GM23338 (cell line): Measurements from ENCODE around the gene SOD3. TPM values are rescaled to one million over a fixed set of nuclear protein-coding genes. Genes with fewer than 3 reads are reported as not detected.

Experiments
- ATAC-seq: fragments of 200-7000 bp; cut with Tn5 transposase; 3 replicates; pipeline ENCODE4 v1.9.1; 2020
- DNase-seq: peaks from one replicate; pipeline ENCODE4 v3.0.0-alpha.2; 2015; ENCODE audit warnings: low spot score
- H2AFZ ChIP-seq: fragments of 200-600 bp; sonication (generic); 2 replicates; pipeline ENCODE4 v1.8.0; 2016; ENCODE audit warnings: antibody characterized with exemption, mild to moderate bottlenecking, moderate library complexity
- H3F3A ChIP-seq: fragments of 200-600 bp; sonication (generic); replicated peaks from 2 replicates; pipeline ENCODE4 v1.8.0; 2017; ENCODE audit warnings: antibody characterized with exemption, mixed run types, low read depth
- H3K27ac ChIP-seq: fragments of 200-600 bp; sonication (generic); 2 replicates; pipeline ENCODE4 v1.6.1; 2016; ENCODE audit warnings: low read depth
- H3K27me3 ChIP-seq: fragments of 200-600 bp; sonication (generic); 2 replicates; pipeline ENCODE4 v1.8.0; 2016; ENCODE audit warnings: mild to moderate bottlenecking, mixed run types, moderate library complexity; ENCODE audit not compliant: insufficient read depth
- H3K36me3 ChIP-seq: fragments of 200-600 bp; sonication (generic); 2 replicates; pipeline ENCODE4 v1.8.0; 2016; ENCODE audit warnings: mild to moderate bottlenecking; ENCODE audit not compliant: insufficient read depth
- H3K4me1 ChIP-seq: fragments of 200-600 bp; sonication (generic); 2 replicates; pipeline ENCODE4 v1.8.0; 2016; ENCODE audit warnings: mild to moderate bottlenecking, moderate library complexity; ENCODE audit not compliant: insufficient read depth
- H3K4me2 ChIP-seq: fragments of 200-600 bp; sonication (generic); 2 replicates; pipeline ENCODE4 v1.7.1; 2017; ENCODE audit warnings: mixed run types
- H3K4me3 ChIP-seq: fragments of 200-600 bp; sonication (generic); 2 replicates; pipeline ENCODE4 v1.6.1; 2016; ENCODE audit warnings: mixed run types
- H3K79me2 ChIP-seq: fragments of 200-600 bp; sonication (generic); replicated peaks from 2 replicates; pipeline ENCODE4 v1.8.0; 2017; ENCODE audit warnings: mild to moderate bottlenecking; ENCODE audit not compliant: insufficient read depth
- H3K9me2 ChIP-seq: fragments of 200-600 bp; sonication (generic); 2 replicates; pipeline ENCODE4 v1.8.0; 2017; ENCODE audit not compliant: insufficient read depth
- H4K20me1 ChIP-seq: fragments of 200-600 bp; sonication (generic); replicated peaks from 2 replicates; pipeline ENCODE4 v1.8.0; 2017; ENCODE audit warnings: mild to moderate bottlenecking; ENCODE audit not compliant: insufficient read depth
- H3K27ac Mint-ChIP-seq: 2 replicates; pipeline ENCODE4 v1.8.0; 2020; ENCODE audit warnings: inconsistent platforms, mild to moderate bottlenecking, moderate library complexity, mixed read lengths
- H3K27me3 Mint-ChIP-seq: 3 replicates; pipeline ENCODE4 v1.8.0; 2022; ENCODE audit warnings: low read depth, mild to moderate bottlenecking, moderate library complexity, mixed read lengths, inconsistent platforms; ENCODE audit not compliant: insufficient read depth, poor library complexity
- H3K36me3 Mint-ChIP-seq: 3 replicates; pipeline ENCODE4 v1.8.0; 2021; ENCODE audit warnings: low read depth, mild to moderate bottlenecking, inconsistent platforms, moderate library complexity, mixed read lengths
- H3K4me1 Mint-ChIP-seq: 3 replicates; pipeline ENCODE4 v1.8.0; 2020; ENCODE audit warnings: mild to moderate bottlenecking, inconsistent platforms, mixed read lengths
- H3K4me3 Mint-ChIP-seq: 3 replicates; pipeline ENCODE4 v1.8.0; 2021; ENCODE audit warnings: moderate library complexity, mild to moderate bottlenecking, inconsistent platforms, mixed read lengths
- H3K9me3 Mint-ChIP-seq: 3 replicates; pipeline ENCODE4 v1.8.0; 2020; ENCODE audit warnings: moderate library complexity, mild to moderate bottlenecking, inconsistent platforms, mixed read lengths
- CREB1 ChIP-seq: fragments of 250-450 bp; sonication (Bioruptor Pico); IDR thresholded peaks from 2 replicates; pipeline ENCODE4 v1.5.0; 2020; ENCODE audit warnings: low read depth, mild to moderate bottlenecking, moderate library complexity
- CTCF ChIP-seq, 2 experiments: fragments of 200-600 bp in 1 of 2; sonication (generic) in 1 of 2; conservative IDR thresholded peaks; 2 replicates each; pipeline versions ENCODE4 v1.5.1 to v1.6.1; 2016 to 2017; ENCODE audit warnings: antibody characterized with exemption in 2 of 2, low read depth in 2 of 2, mild to moderate bottlenecking in 2 of 2, moderate library complexity in 1 of 2
- EZH2 ChIP-seq: fragments of 200-600 bp; sonication (generic); IDR thresholded peaks from one replicate; pipeline ENCODE4 v1.8.0; 2017; ENCODE audit warnings: antibody characterized with exemption, mild to moderate bottlenecking, low read depth; ENCODE audit not compliant: unreplicated experiment
- EZH2phosphoT487 ChIP-seq: fragments of 200-600 bp; sonication (generic); IDR thresholded peaks from one replicate; pipeline ENCODE4 v1.8.1; 2018; ENCODE audit warnings: antibody characterized with exemption; ENCODE audit not compliant: unreplicated experiment
- POLR2AphosphoS5 ChIP-seq: IDR thresholded peaks from 2 replicates; pipeline ENCODE4 v1.6.1; 2016; ENCODE audit warnings: antibody characterized with exemption, low read depth
- REST ChIP-seq: IDR thresholded peaks from one replicate; pipeline ENCODE4 v1.6.1; 2018; ENCODE audit warnings: antibody characterized with exemption; ENCODE audit not compliant: unreplicated experiment
- STAT1 ChIP-seq: IDR thresholded peaks from one replicate; pipeline ENCODE4 v1.6.1; 2016; ENCODE audit warnings: antibody characterized with exemption; ENCODE audit not compliant: unreplicated experiment
- ZNF331 ChIP-seq: fragments of 250-450 bp; sonication (Bioruptor Pico); IDR thresholded peaks from 2 replicates; pipeline ENCODE4 v1.5.0; 2020; ENCODE audit warnings: low read depth, mild to moderate bottlenecking, moderate library complexity
- polyA plus RNA-seq: library from polyadenylated mRNA; unstranded; fragments of >200 nt; fragmentation: Nextera tagmentation; extraction: Ambion mirVana; gene quantifications from 2 replicates; pipeline ENCODE4 v1.2.1, GENCODE V29; 2016
- total RNA-seq: library from RNA; depleted of rRNA; stranded (reverse); fragments of >200 nt; shearing (Covaris generic); gene quantifications from 2 replicates; pipeline ENCODE4 v1.2.3, GENCODE V29; 2014

Gene SOD3
- total and polyA plus RNA-seq, 2 experiments from 2014 or later, result 7.5 to 11.8 TPM

- ATAC-seq, result no peak
- Histone ChIP-seq H3K4me3 (no peak overlapping the region), H4K20me1 (no peaks in the 10 kb centered on the region), H3K36me3 (no peaks in the 10 kb centered on the region), H3K9me2 (no peaks in the 10 kb centered on the region), H3K79me2 (no peaks in the 10 kb centered on the region), H3K27ac (no peak overlapping the region), H2AFZ (no peak overlapping the region), H3F3A (peaks cover 5% of the 10 kb centered on the region; the same call in 1 of the 2 replicates), H3K4me1 (peaks cover 28% of the 10 kb centered on the region), H3K27me3 (peaks cover 58% of the 10 kb centered on the region), H3K4me2 (no peak overlapping the region)
- Mint-ChIP-seq H3K27me3 (peaks cover 32% of the 10 kb centered on the region), H3K4me3 (no peak overlapping the region), H3K27ac (no peak overlapping the region), H3K36me3 (peaks cover 2% of the 10 kb centered on the region; the same call in 1 of the 3 replicates), H3K4me1 (peaks cover 33% of the 10 kb centered on the region), H3K9me3 (peaks cover 3% of the 10 kb centered on the region; the same call in 1 of the 3 replicates)
- no peak for TF ChIP-seq EZH2
- TF ChIP-seq POLR2AphosphoS5, result no peak
- no peak for TF ChIP-seq ZNF331 (CRISPR knock-in tag)
- no peak for TF ChIP-seq REST
- TF ChIP-seq STAT1, result no peak
- no peak for TF ChIP-seq EZH2phosphoT487
- no peak for DNase-seq
Observed at GRCh38 chr4:24796620-24797019, 1.2 kb downstream of the SOD3 start.

- peaks cover 28% of the 10 kb centered on the region for H3K4me1 ChIP-seq
- H3K27ac Mint-ChIP-seq, result no peak overlapping the region
- TF ChIP-seq CTCF (conservative IDR thresholded peaks at IDR 0.05; ENCODE audit: low read depth in 2 of 2), result peak in 1 of 2 experiments; percentile 23; a peak in 1 of 4 replicates
- no peak for TF ChIP-seq CREB1
- no peaks in the 10 kb centered on the region for H3K79me2 ChIP-seq
- H3K4me3 ChIP-seq, result no peak overlapping the region
- DNase-seq (no peak), ATAC-seq (no peak)
- peaks cover 35% of the 10 kb centered on the region for H3K27me3 Mint-ChIP-seq
- no peak overlapping the region for H3K4me2 ChIP-seq
- H3F3A ChIP-seq, result peaks cover 5% of the 10 kb centered on the region; the same call in 1 of the 2 replicates
- peaks cover 3% of the 10 kb centered on the region; the same call in 1 of the 3 replicates for H3K9me3 Mint-ChIP-seq
- no peaks in the 10 kb centered on the region for H3K9me2 ChIP-seq
- H3K4me1 Mint-ChIP-seq, result peaks cover 38% of the 10 kb centered on the region
- no peaks in the 10 kb centered on the region for H4K20me1 ChIP-seq
- H3K36me3 ChIP-seq, result no peaks in the 10 kb centered on the region
- H3K27ac ChIP-seq, result no peak overlapping the region
- no peak overlapping the region for H3K4me3 Mint-ChIP-seq
- H2AFZ ChIP-seq, result no peak overlapping the region
- H3K36me3 Mint-ChIP-seq, result peaks cover 2% of the 10 kb centered on the region; the same call in 1 of the 3 replicates
- H3K27me3 ChIP-seq, result peaks cover 73% of the 10 kb centered on the region
Observed at GRCh38 chr4:24798036-24798610, 2.8 kb downstream of the SOD3 start.
